Activated T-cell treated with anti-CD3 and anti-CD28 coated beads, Interleukin-2, amount 50 U/mL, for 1 hour (primary cell): ENCODE measurements around the gene HEATR9.
"Not testable (repeated sequence)": the region's sequence is repeated elsewhere in the genome, so short reads cannot be mapped to it uniquely, and the experiment has no call there.

Experiments used
- DNase-seq: peaks from one replicate; pipeline ENCODE4 v3.0.0-alpha.2; 2020

HEATR9 gene

GRCh38 chr17:35868737-35869136 is at the start of gene HEATR9:
Gene HEATR9, minus strand, starts transcription at chr17:35868891. Its CDS starts 149 bp downstream, at chr17:35868742.
- DNase-seq = no peak

- no peak for DNase-seq
Observed at GRCh38 chr17:35917519-35918213, 49.0 kb upstream of the HEATR9 start.

- no peak for DNase-seq
Observed at GRCh38 chr17:35915153-35915964, 46.7 kb upstream of the HEATR9 start.

GRCh38 chr17:35914354-35914753 is 45.7 kb upstream of the HEATR9 start:
- no peak for DNase-seq

GRCh38 chr17:35913609-35914008 is 44.9 kb upstream of the HEATR9 start:
- no peak for DNase-seq

GRCh38 chr17:35912942-35913341 is 44.3 kb upstream of the HEATR9 start:
- DNase-seq = no peak

GRCh38 chr17:35912339-35912912 is 43.7 kb upstream of the HEATR9 start:
- DNase-seq = no peak

GRCh38 chr17:35909408-35909807 is 40.7 kb upstream of the HEATR9 start:
- no peak for DNase-seq

- no peak for DNase-seq
Observed at GRCh38 chr17:35907691-35908090, 39.0 kb upstream of the HEATR9 start.

GRCh38 chr17:35906926-35907637 is 38.4 kb upstream of the HEATR9 start:
- DNase-seq = no peak

- no peak for DNase-seq
Observed at GRCh38 chr17:35906191-35906925, 37.7 kb upstream of the HEATR9 start.

GRCh38 chr17:35903451-35903850 is 34.8 kb upstream of the HEATR9 start:
- no peak for DNase-seq

- no peak for DNase-seq
Observed at GRCh38 chr17:35901631-35902175, 33.0 kb upstream of the HEATR9 start.

- no peak for DNase-seq
Observed at GRCh38 chr17:35900708-35901480, 32.2 kb upstream of the HEATR9 start.

- DNase-seq = no peak
Observed at GRCh38 chr17:35900280-35900679, 31.6 kb upstream of the HEATR9 start.

GRCh38 chr17:35898283-35899070 is 29.8 kb upstream of the HEATR9 start:
- no peak for DNase-seq

- not testable (repeated sequence) for DNase-seq
Observed at GRCh38 chr17:35897772-35898171, 29.1 kb upstream of the HEATR9 start.

- no peak for DNase-seq
Observed at GRCh38 chr17:35895636-35896587, 27.2 kb upstream of the HEATR9 start.

- no peak for DNase-seq
Observed at GRCh38 chr17:35894206-35894605, 25.5 kb upstream of the HEATR9 start.
